K562 (cell line): ENCODE data around the gene CNDP1. TPM values are rescaled to one million over a fixed set of nuclear protein-coding genes. Genes with fewer than 3 reads are reported as not detected.

Experiments
- ATAC-seq: fragments of 200-7000 bp; cut with Tn5 transposase; 3 replicates; pipeline ENCODE4 v1.9.1; 2020; ENCODE audit warnings: moderate library complexity
- BruUV-seq: library from RNA; stranded (reverse); fragments of 400-500 nt; replicated peaks from 2 replicates; lab custom pipeline; 2021; lab: Mats Ljungman, UMichigan
- CTCF ChIA-PET: fragments of 300-600 bp; formaldehyde crosslinking; extraction: SDS; loops from one replicate; lab custom pipeline; 2021; ENCODE audit warnings: low intra/inter-chr PET ratio; lab: Yijun Ruan, JAX
- POLR2A ChIA-PET: fragments of 300-600, 350-650 bp; sonication (Branson Sonifier 250); formaldehyde crosslinking; extraction: SDS; loops from one replicate; lab custom pipeline; 2021; ENCODE audit warnings: antibody characterized with exemption, inconsistent platforms; lab: Yijun Ruan, JAX
- DNase-seq, 4 experiments: peaks; one replicate each; pipeline versions ENCODE4 v3.0.0 to v3.0.0-alpha.2; 2011 to 2018; ENCODE audit warnings: low spot score in 3 of 4, mixed read lengths in 3 of 4; ENCODE audit errors: extremely low read depth in 1 of 4
- FAIRE-seq: peaks from 2 replicates; lab custom pipeline; 2011; peaks lifted over from hg19 to GRCh38; lab: Jason Lieb, UNC
- H2AFZ ChIP-seq: 2 replicates; pipeline ENCODE4 v1.6.0; 2011; ENCODE audit warnings: low read depth, low read length, control low read depth, inconsistent platforms
- H3K27ac ChIP-seq: fragments of 200-600 bp; 3 replicates; pipeline ENCODE4 v1.8.0; 2011; ENCODE audit warnings: low read depth, mild to moderate bottlenecking, control low read depth, inconsistent platforms, low read length, moderate library complexity, mixed read lengths; ENCODE audit errors: extremely low read depth
- H3K27me3 ChIP-seq, 2 experiments: fragments of 300-600 bp in 1 of 2; 2 replicates in 1 of 2; 3 replicates in 1 of 2; pipeline versions ENCODE4 v1.6.0 to v1.8.0; 2011; ENCODE audit warnings: inconsistent platforms in 2 of 2, low read length in 2 of 2, mild to moderate bottlenecking in 1 of 2, mixed read lengths in 1 of 2, moderate library complexity in 1 of 2; ENCODE audit not compliant: control insufficient read depth in 2 of 2, insufficient read depth in 2 of 2
- H3K36me3 ChIP-seq: fragments of 300-600 bp; 3 replicates; pipeline ENCODE4 v1.8.0; 2011; ENCODE audit warnings: mild to moderate bottlenecking, low read length, inconsistent platforms; ENCODE audit not compliant: control insufficient read depth, insufficient read depth
- H3K4me1 ChIP-seq, 2 experiments: fragments of 200-600 bp in 1 of 2; replicated peaks in 1 of 2; 2 replicates in 1 of 2; 3 replicates in 1 of 2; pipeline versions ENCODE4 v1.5.1 to v1.8.0; 2011; ENCODE audit warnings: inconsistent platforms in 2 of 2, low read length in 2 of 2, mild to moderate bottlenecking in 1 of 2, mixed read lengths in 1 of 2, moderate library complexity in 1 of 2; ENCODE audit not compliant: control insufficient read depth in 2 of 2, insufficient read depth in 2 of 2
- H3K4me2 ChIP-seq: 2 replicates; pipeline ENCODE4 v1.6.1; 2011; ENCODE audit warnings: low read length, control low read depth, inconsistent platforms, mixed read lengths; ENCODE audit not compliant: insufficient read depth
- H3K4me3 ChIP-seq: fragments of 200-600 bp; sonication (generic), shearing (Covaris generic); 2 replicates; pipeline ENCODE4 v1.5.1; 2016; ENCODE audit warnings: control low read depth, inconsistent platforms
- H3K79me2 ChIP-seq: fragments of 200-600 bp; 3 replicates; pipeline ENCODE4 v1.8.0; 2011; ENCODE audit warnings: low read length, inconsistent platforms; ENCODE audit not compliant: control insufficient read depth, insufficient read depth
- H3K9ac ChIP-seq, 2 experiments: 2 replicates each; pipeline versions ENCODE4 v1.6.0 to v1.6.1; 2011; ENCODE audit warnings: low read depth in 2 of 2, low read length in 2 of 2, control low read depth in 1 of 2, inconsistent platforms in 1 of 2, mild to moderate bottlenecking in 1 of 2, mixed read lengths in 1 of 2; ENCODE audit not compliant: insufficient read depth in 1 of 2
- H3K9me1 ChIP-seq: one replicate; pipeline ENCODE4 v1.6.0; 2011; ENCODE audit warnings: inconsistent platforms, mild to moderate bottlenecking, low read length, moderate library complexity; ENCODE audit not compliant: control insufficient read depth, insufficient read depth
- H3K9me3 ChIP-seq: replicated peaks from 2 replicates; pipeline ENCODE4 v1.5.1; 2011; ENCODE audit warnings: low read depth, low read length, inconsistent platforms; ENCODE audit not compliant: control insufficient read depth, insufficient read depth
- H4K20me1 ChIP-seq: replicated peaks from 2 replicates; pipeline ENCODE4 v1.6.1; 2011; ENCODE audit warnings: low read length, inconsistent platforms, mixed read lengths; ENCODE audit not compliant: control insufficient read depth, insufficient read depth
- ASH1L ChIP-seq: fragments of 450-650 bp; IDR thresholded peaks from 2 replicates; pipeline ENCODE4 v1.6.1; 2018; ENCODE audit warnings: borderline replicate concordance, mild to moderate bottlenecking, low read depth; ENCODE audit not compliant: partially characterized antibody
- BACH1 ChIP-seq: fragments of 200-800 bp; sonication (Bioruptor generic); IDR thresholded peaks from 2 replicates; pipeline ENCODE4 v1.6.1; 2016; ENCODE audit warnings: missing genetic modification characterization, missing compliant biosample characterization
- ETV5 ChIP-seq: sonication (generic); formaldehyde crosslinking; IDR thresholded peaks from 2 replicates; pipeline ENCODE4 v1.4.0; 2020; ENCODE audit warnings: low read depth, mild to moderate bottlenecking, missing genetic modification reagents
- HSF4 ChIP-seq: fragments of 250-450 bp; sonication (Bioruptor Pico); IDR thresholded peaks from 2 replicates; pipeline ENCODE4 v2.1.2; 2022; ENCODE audit warnings: mild to moderate bottlenecking, moderate library complexity, borderline replicate concordance
- ILK ChIP-seq: fragments of 450-650 bp; IDR thresholded peaks from 2 replicates; pipeline ENCODE4 v1.6.1; 2016; ENCODE audit warnings: missing genetic modification characterization, low read depth, mild to moderate bottlenecking, missing compliant biosample characterization, moderate library complexity, borderline replicate concordance
- NUFIP1 ChIP-seq: fragments of 450-650 bp; IDR thresholded peaks from 2 replicates; pipeline ENCODE4 v1.6.1; 2018; ENCODE audit not compliant: partially characterized antibody
- ZNF140 ChIP-seq: fragments of 250-450 bp; sonication (Bioruptor Pico); IDR thresholded peaks from 2 replicates; pipeline ENCODE4 v1.8.0; 2021; ENCODE audit warnings: moderate library complexity, mild to moderate bottlenecking, inconsistent platforms
- ZNF589 ChIP-seq: fragments of 200-800 bp; sonication (Bioruptor generic); IDR thresholded peaks from 2 replicates; pipeline ENCODE4 v1.6.1; 2016; ENCODE audit warnings: low read depth, missing genetic modification characterization, missing compliant biosample characterization
- WGBS: fragments of 100-300 bp; shearing (Covaris generic); methylation state at CpG from one replicate; pipeline ENCODE4 v1.1.6; 2016; ENCODE audit warnings: low coverage, mixed read lengths; ENCODE audit not compliant: insufficient coverage; ENCODE audit errors: missing lambda C conversion rate; 5-methylcytosine and 5-hydroxymethylcytosine counted together
- in situ Hi-C: fragments of 300-500 bp; cut with MboI; formaldehyde crosslinking; loops from 4 replicates; pipeline ENCODE4 v1.15.0; 2018; ENCODE audit warnings: inconsistent platforms, mixed read lengths
- intact Hi-C: fragments of 100-400 bp; cut with micrococcal nuclease; formaldehyde crosslinking; loops from 2 replicates; pipeline ENCODE4 v1.14.2; 2022
- polyA plus RNA-seq, 8 experiments: library from polyadenylated mRNA; depleted of rRNA in 4 of 8; stranded (reverse) in 5 of 8; unstranded in 3 of 8; fragments of >200 nt; fragmentation: Nextera tagmentation in 2 of 8; fragmentation: Illumina TruSeq in 1 of 8; extraction: Ambion mirVana in 2 of 8; extraction: Trizol in 1 of 8; gene quantifications; 2 replicates each; pipeline versions ENCODE4 v1.2.1 to v1.2.3, GENCODE V29; 2011 to 2014; ENCODE audit warnings: inconsistent platforms in 1 of 8, missing spikeins in 1 of 8
- total RNA-seq, 7 experiments: library from RNA; depleted of rRNA in 6 of 7; stranded (reverse); fragments of >200 nt in 6 of 7; fragmentation: Illumina TruSeq in 2 of 7; extraction: Trizol in 2 of 7; gene quantifications; 2 replicates each; pipeline versions ENCODE4 v1.2.1 to v1.2.3, GENCODE V29; 2011 to 2021; ENCODE audit warnings: low replicate concordance in 1 of 7
- TF ChIP-seq, protein P1 (sequence below): sonication (generic); formaldehyde crosslinking; IDR thresholded peaks from 2 replicates; pipeline ENCODE4 v1.9.0; 2022; ENCODE audit warnings: mild to moderate bottlenecking, missing genetic modification reagents
- TF ChIP-seq, protein P2 (sequence below): sonication (generic); formaldehyde crosslinking; IDR thresholded peaks from 2 replicates; pipeline ENCODE4 v1.8.0; 2022; ENCODE audit warnings: mild to moderate bottlenecking, missing genetic modification reagents
- TF ChIP-seq, protein P3 (sequence below): fragments of 450-650 bp; formaldehyde crosslinking; IDR thresholded peaks from 2 replicates; pipeline ENCODE4 v1.4.0; 2020; ENCODE audit warnings: mild to moderate bottlenecking
- TF ChIP-seq, protein P4 (sequence below): sonication (generic); formaldehyde crosslinking; IDR thresholded peaks from 2 replicates; pipeline ENCODE4 v1.8.1; 2023; ENCODE audit warnings: mild to moderate bottlenecking, missing genetic modification reagents
- TF ChIP-seq, protein P5 (sequence below): IDR thresholded peaks from 3 replicates; pipeline ENCODE4 v1.6.1; 2011; ENCODE audit warnings: borderline replicate concordance, mild to moderate bottlenecking; ENCODE audit not compliant: insufficient read length, insufficient read depth

Gene CNDP1
- total and polyA plus RNA-seq, 9 of the 15 experiments (the other 6 are each of a cell fraction or from before 2014, with no cell fraction given): not detected

DNA sequence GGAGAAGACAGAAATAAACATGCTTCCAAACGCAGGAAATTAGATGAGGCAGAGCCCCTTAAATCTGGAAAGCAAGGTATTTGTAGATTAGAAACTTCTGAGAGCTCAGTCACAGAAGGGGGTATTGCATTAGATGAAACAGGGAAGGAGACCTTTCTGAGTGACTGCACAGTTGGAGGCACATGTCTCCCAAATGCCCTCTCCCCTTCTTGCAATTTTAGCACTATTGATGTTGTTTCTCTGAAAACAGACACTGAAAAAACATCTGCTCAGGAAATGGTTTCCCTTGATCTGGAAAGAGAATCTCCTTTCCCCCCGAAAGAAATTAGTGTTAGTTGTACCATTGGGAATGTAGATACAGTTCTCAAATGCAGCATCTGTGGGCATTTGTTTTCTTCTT is 96.9 kb downstream of the CNDP1 start:
- no peak overlapping the region for H3K4me3 ChIP-seq
- peaks cover 10% of the 10 kb centered on the region; the same call in 1 of the 3 replicates for H3K36me3 ChIP-seq
- CTCF ChIA-PET: interaction anchor here (0.7 kb wide), 1 partner anchor 532 kb away, joined by 3 read pairs; no protein-coding TSS in a partner anchor
- no peak overlapping the region for H3K4me2 ChIP-seq
- H3K9me1 ChIP-seq: no peaks in the 10 kb centered on the region
- H3K27ac ChIP-seq: no peak overlapping the region
- FAIRE-seq (no peak), DNase-seq (no peak), ATAC-seq (no peak)
- H3K9ac ChIP-seq: no peak overlapping the region
- no peaks in the 10 kb centered on the region for H3K4me1 ChIP-seq
- H3K79me2 ChIP-seq: peaks cover 4% of the 10 kb centered on the region; the same call in 1 of the 3 replicates
- H3K27me3 ChIP-seq: no peaks in the 10 kb centered on the region
- no TSS peak for BruUV-seq
- intact Hi-C loops (no loop called here), in situ Hi-C loops (no loop called here)
- 54% methylated on average over 2 of the region's 2 CpGs for WGBS
- H2AFZ ChIP-seq: no peak overlapping the region
- no peaks in the 10 kb centered on the region for H3K9me3 ChIP-seq
- POLR2A ChIA-PET: no interaction called here
- no peaks in the 10 kb centered on the region for H4K20me1 ChIP-seq
- TF ChIP-seq, protein P1, sequence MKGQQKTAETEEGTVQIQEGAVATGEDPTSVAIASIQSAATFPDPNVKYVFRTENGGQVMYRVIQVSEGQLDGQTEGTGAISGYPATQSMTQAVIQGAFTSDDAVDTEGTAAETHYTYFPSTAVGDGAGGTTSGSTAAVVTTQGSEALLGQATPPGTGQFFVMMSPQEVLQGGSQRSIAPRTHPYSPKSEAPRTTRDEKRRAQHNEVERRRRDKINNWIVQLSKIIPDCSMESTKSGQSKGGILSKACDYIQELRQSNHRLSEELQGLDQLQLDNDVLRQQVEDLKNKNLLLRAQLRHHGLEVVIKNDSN (CRISPR knock-in tag): no peak
- no peak for TF ChIP-seq ZNF589 (CRISPR knock-in tag)
- TF ChIP-seq BACH1 (tag): no peak
- no peak for TF ChIP-seq NUFIP1
- no peak for TF ChIP-seq ETV5 (CRISPR knock-in tag)
- TF ChIP-seq, protein P2, sequence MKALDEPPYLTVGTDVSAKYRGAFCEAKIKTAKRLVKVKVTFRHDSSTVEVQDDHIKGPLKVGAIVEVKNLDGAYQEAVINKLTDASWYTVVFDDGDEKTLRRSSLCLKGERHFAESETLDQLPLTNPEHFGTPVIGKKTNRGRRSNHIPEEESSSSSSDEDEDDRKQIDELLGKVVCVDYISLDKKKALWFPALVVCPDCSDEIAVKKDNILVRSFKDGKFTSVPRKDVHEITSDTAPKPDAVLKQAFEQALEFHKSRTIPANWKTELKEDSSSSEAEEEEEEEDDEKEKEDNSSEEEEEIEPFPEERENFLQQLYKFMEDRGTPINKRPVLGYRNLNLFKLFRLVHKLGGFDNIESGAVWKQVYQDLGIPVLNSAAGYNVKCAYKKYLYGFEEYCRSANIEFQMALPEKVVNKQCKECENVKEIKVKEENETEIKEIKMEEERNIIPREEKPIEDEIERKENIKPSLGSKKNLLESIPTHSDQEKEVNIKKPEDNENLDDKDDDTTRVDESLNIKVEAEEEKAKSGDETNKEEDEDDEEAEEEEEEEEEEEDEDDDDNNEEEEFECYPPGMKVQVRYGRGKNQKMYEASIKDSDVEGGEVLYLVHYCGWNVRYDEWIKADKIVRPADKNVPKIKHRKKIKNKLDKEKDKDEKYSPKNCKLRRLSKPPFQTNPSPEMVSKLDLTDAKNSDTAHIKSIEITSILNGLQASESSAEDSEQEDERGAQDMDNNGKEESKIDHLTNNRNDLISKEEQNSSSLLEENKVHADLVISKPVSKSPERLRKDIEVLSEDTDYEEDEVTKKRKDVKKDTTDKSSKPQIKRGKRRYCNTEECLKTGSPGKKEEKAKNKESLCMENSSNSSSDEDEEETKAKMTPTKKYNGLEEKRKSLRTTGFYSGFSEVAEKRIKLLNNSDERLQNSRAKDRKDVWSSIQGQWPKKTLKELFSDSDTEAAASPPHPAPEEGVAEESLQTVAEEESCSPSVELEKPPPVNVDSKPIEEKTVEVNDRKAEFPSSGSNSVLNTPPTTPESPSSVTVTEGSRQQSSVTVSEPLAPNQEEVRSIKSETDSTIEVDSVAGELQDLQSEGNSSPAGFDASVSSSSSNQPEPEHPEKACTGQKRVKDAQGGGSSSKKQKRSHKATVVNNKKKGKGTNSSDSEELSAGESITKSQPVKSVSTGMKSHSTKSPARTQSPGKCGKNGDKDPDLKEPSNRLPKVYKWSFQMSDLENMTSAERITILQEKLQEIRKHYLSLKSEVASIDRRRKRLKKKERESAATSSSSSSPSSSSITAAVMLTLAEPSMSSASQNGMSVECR (CRISPR knock-in tag): no peak
- TF ChIP-seq, protein P3, sequence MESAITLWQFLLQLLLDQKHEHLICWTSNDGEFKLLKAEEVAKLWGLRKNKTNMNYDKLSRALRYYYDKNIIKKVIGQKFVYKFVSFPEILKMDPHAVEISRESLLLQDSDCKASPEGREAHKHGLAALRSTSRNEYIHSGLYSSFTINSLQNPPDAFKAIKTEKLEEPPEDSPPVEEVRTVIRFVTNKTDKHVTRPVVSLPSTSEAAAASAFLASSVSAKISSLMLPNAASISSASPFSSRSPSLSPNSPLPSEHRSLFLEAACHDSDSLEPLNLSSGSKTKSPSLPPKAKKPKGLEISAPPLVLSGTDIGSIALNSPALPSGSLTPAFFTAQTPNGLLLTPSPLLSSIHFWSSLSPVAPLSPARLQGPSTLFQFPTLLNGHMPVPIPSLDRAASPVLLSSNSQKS (CRISPR knock-in tag): no peak
- no peak for TF ChIP-seq ZNF140 (CRISPR knock-in tag)
- TF ChIP-seq, protein P4, sequence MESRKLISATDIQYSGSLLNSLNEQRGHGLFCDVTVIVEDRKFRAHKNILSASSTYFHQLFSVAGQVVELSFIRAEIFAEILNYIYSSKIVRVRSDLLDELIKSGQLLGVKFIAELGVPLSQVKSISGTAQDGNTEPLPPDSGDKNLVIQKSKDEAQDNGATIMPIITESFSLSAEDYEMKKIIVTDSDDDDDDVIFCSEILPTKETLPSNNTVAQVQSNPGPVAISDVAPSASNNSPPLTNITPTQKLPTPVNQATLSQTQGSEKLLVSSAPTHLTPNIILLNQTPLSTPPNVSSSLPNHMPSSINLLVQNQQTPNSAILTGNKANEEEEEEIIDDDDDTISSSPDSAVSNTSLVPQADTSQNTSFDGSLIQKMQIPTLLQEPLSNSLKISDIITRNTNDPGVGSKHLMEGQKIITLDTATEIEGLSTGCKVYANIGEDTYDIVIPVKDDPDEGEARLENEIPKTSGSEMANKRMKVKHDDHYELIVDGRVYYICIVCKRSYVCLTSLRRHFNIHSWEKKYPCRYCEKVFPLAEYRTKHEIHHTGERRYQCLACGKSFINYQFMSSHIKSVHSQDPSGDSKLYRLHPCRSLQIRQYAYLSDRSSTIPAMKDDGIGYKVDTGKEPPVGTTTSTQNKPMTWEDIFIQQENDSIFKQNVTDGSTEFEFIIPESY (CRISPR knock-in tag): no peak
- TF ChIP-seq HSF4 (CRISPR knock-in tag): no peak
- TF ChIP-seq, protein P5, sequence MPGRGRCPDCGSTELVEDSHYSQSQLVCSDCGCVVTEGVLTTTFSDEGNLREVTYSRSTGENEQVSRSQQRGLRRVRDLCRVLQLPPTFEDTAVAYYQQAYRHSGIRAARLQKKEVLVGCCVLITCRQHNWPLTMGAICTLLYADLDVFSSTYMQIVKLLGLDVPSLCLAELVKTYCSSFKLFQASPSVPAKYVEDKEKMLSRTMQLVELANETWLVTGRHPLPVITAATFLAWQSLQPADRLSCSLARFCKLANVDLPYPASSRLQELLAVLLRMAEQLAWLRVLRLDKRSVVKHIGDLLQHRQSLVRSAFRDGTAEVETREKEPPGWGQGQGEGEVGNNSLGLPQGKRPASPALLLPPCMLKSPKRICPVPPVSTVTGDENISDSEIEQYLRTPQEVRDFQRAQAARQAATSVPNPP: no peak
- TF ChIP-seq ILK (tag): no peak
- TF ChIP-seq ASH1L: no peak
